WTC11 (cell line): ENCODE measurements around the gene KHDRBS1.

Experiments
- ATF2 ChIP-seq: sonication (generic); formaldehyde crosslinking; IDR thresholded peaks from 2 replicates; pipeline ENCODE4 v1.8.1; 2022; ENCODE audit warnings: low read depth, missing genetic modification reagents, borderline replicate concordance
- CREM ChIP-seq: sonication (generic); formaldehyde crosslinking; IDR thresholded peaks from 2 replicates; pipeline ENCODE4 v1.8.1; 2022; ENCODE audit warnings: mild to moderate bottlenecking, missing genetic modification reagents, moderate library complexity
- CTCF ChIP-seq: fragments of 200-600 bp; IDR thresholded peaks from 2 replicates; pipeline ENCODE4 v1.8.0; 2022; ENCODE audit warnings: antibody characterized with exemption
- ESRRA ChIP-seq: sonication (generic); formaldehyde crosslinking; IDR thresholded peaks from 2 replicates; pipeline ENCODE4 v1.8.1; 2022; ENCODE audit warnings: mild to moderate bottlenecking, missing genetic modification reagents, borderline replicate concordance
- KAT7 ChIP-seq: sonication (generic); formaldehyde crosslinking; IDR thresholded peaks from 2 replicates; pipeline ENCODE4 v1.8.1; 2023; ENCODE audit warnings: missing genetic modification reagents, mild to moderate bottlenecking, borderline replicate concordance
- NFATC4 ChIP-seq: fragments of 250-450 bp; sonication (Bioruptor Pico); IDR thresholded peaks from 2 replicates; pipeline ENCODE4 v1.9.0; 2021; ENCODE audit warnings: mild to moderate bottlenecking
- PRDM15 ChIP-seq: sonication (generic); formaldehyde crosslinking; IDR thresholded peaks from 2 replicates; pipeline ENCODE4 v1.8.0; 2022; ENCODE audit warnings: missing genetic modification reagents
- SP1 ChIP-seq: sonication (generic); formaldehyde crosslinking; conservative IDR thresholded peaks from 2 replicates; pipeline ENCODE4 v1.8.1; 2022; ENCODE audit warnings: missing genetic modification reagents

- no peak for TF ChIP-seq ATF2 (CRISPR knock-in tag)
- TF ChIP-seq CTCF: no peak
- no peak for TF ChIP-seq KAT7 (CRISPR knock-in tag)
- no peak for TF ChIP-seq PRDM15 (CRISPR knock-in tag)
- TF ChIP-seq ESRRA (CRISPR knock-in tag): no peak
- no peak for TF ChIP-seq CREM (CRISPR knock-in tag)
- TF ChIP-seq NFATC4 (CRISPR knock-in tag): no peak
- no peak for TF ChIP-seq SP1 (CRISPR knock-in tag)
These were observed 77.5 kb downstream of the KHDRBS1 start for GRCh38 chr1:32091176-32091575.
